ENCODE measurements around the gene PIP4K2C.

- TF ChIP-seq CTCF (IDR thresholded peaks at IDR 0.05) (no peak), POLR2A (IDR thresholded peaks at IDR 0.05; ENCODE audit: low read depth) (no peak), EP300 (IDR thresholded peaks at IDR 0.05) (no peak)
Observed at GRCh38 chr12:57584050-57584449, 6.9 kb upstream of the PIP4K2C start.

Data from esophagus muscularis mucosa (tissue), 4 donors.